ENCODE results near the gene OR4D2.
A peak's percentile ranks its signal among the peaks of the same experiment; 100 is the strongest.

OR4D2 gene

GRCh38 chr17:58166682-58167081 is at the start of gene OR4D2:
OR4D2 (plus strand) TSS chr17:58166982; CDS start chr17:58169656, 2,674 bp downstream.
- no peaks in the 10 kb centered on the region for H3K4me1 Mint-ChIP-seq
- H3K27me3 Mint-ChIP-seq (ENCODE audit: low read depth, poor library complexity) = peaks cover 95% of the 10 kb centered on the region
- H3K4me3 Mint-ChIP-seq = no peak within 1 kb of the TSS
- H3K36me3 Mint-ChIP-seq (ENCODE audit: low read depth) = no peaks in the 10 kb centered on the region
- no peak within 1 kb of the TSS for H3K27ac Mint-ChIP-seq
- no peak for DNase-seq
- H3K9me3 Mint-ChIP-seq = peaks cover 4% of the 10 kb centered on the region
- TF ChIP-seq CTCF (IDR thresholded peaks at IDR 0.05) = no peak

- Mint-ChIP-seq H3K4me1 (no peaks in the 10 kb centered on the region), H3K4me3 (no peak overlapping the region), H3K27me3 (ENCODE audit: low read depth, poor library complexity) (peaks cover 72% of the 10 kb centered on the region), H3K27ac (no peak overlapping the region), H3K9me3 (no peaks in the 10 kb centered on the region), H3K36me3 (ENCODE audit: low read depth) (no peaks in the 10 kb centered on the region)
- TF ChIP-seq CTCF (IDR thresholded peaks at IDR 0.05) = no peak
- DNase-seq = no peak
Observed at GRCh38 chr17:58117382-58117781, 49.4 kb upstream of the OR4D2 start.

- H3K36me3 Mint-ChIP-seq (ENCODE audit: low read depth) = no peaks in the 10 kb centered on the region
- no peak overlapping the region for H3K27ac Mint-ChIP-seq
- no peaks in the 10 kb centered on the region for H3K4me1 Mint-ChIP-seq
- no peak for DNase-seq
- no peaks in the 10 kb centered on the region for H3K9me3 Mint-ChIP-seq
- peaks cover 68% of the 10 kb centered on the region for H3K27me3 Mint-ChIP-seq (ENCODE audit: low read depth, poor library complexity)
- no peak overlapping the region for H3K4me3 Mint-ChIP-seq
- no peak for TF ChIP-seq CTCF (IDR thresholded peaks at IDR 0.05)
Observed at GRCh38 chr17:58119491-58119890, 47.3 kb upstream of the OR4D2 start.

- Mint-ChIP-seq H3K9me3 (no peaks in the 10 kb centered on the region), H3K27ac (no peak overlapping the region), H3K27me3 (ENCODE audit: low read depth, poor library complexity) (peaks cover 61% of the 10 kb centered on the region), H3K36me3 (ENCODE audit: low read depth) (no peaks in the 10 kb centered on the region), H3K4me3 (no peak overlapping the region), H3K4me1 (no peaks in the 10 kb centered on the region)
- TF ChIP-seq CTCF (IDR thresholded peaks at IDR 0.05) = no peak
- DNase-seq = peak; percentile 73
Observed at GRCh38 chr17:58120195-58120822, 46.5 kb upstream of the OR4D2 start.

- no peak overlapping the region for H3K4me3 Mint-ChIP-seq
- H3K27ac Mint-ChIP-seq = no peak overlapping the region
- no peak for DNase-seq
Observed at GRCh38 chr17:58121925-58122324, 44.9 kb upstream of the OR4D2 start.

More at GRCh38 chr17:58121925-58122324, 44.9 kb upstream of the OR4D2 start:
- Mint-ChIP-seq H3K27me3 (ENCODE audit: low read depth, poor library complexity) (peaks cover 63% of the 10 kb centered on the region), H3K4me1 (no peaks in the 10 kb centered on the region), H3K36me3 (ENCODE audit: low read depth) (no peaks in the 10 kb centered on the region), H3K9me3 (no peaks in the 10 kb centered on the region)
- no peak for TF ChIP-seq CTCF (IDR thresholded peaks at IDR 0.05)
